SK-N-SH (cell line): ENCODE data around the gene MIEN1. TPM values are rescaled to one million over a fixed set of nuclear protein-coding genes. Genes with fewer than 3 reads are reported as not detected.

Experiments used
- CTCF ChIA-PET: fragments of 300-600, 350-600 bp; formaldehyde crosslinking; extraction: SDS; loops from one replicate; lab custom pipeline; 2021; lab: Yijun Ruan, JAX
- POLR2A ChIA-PET: fragments of 350-600 bp; sonication (Branson Sonifier 250); formaldehyde crosslinking; extraction: SDS; loops from one replicate; lab custom pipeline; 2020; ENCODE audit warnings: antibody characterized with exemption, inconsistent platforms; lab: Yijun Ruan, JAX
- DNase-seq: peaks from one replicate; pipeline ENCODE4 v3.0.0; 2012
- H2AFZ ChIP-seq: fragments of 200-600 bp; sonication (generic); 2 replicates; pipeline ENCODE4 v1.8.1; 2016; ENCODE audit warnings: antibody characterized with exemption, mild to moderate bottlenecking, low read depth
- H3F3A ChIP-seq: fragments of 200-600 bp; sonication (generic); replicated peaks from 2 replicates; pipeline ENCODE3; 2016; ENCODE audit warnings: antibody characterized with exemption, mild to moderate bottlenecking; ENCODE audit not compliant: insufficient read depth
- H3K27ac ChIP-seq, 2 experiments: fragments of 200-500 bp in 1 of 2; fragments of 200-600 bp in 1 of 2; sonication (Bioruptor generic) in 1 of 2; sonication (generic), shearing (Covaris generic) in 1 of 2; 2 replicates each; pipeline versions ENCODE4 v1.5.1 to v1.6.1; 2014 to 2016; ENCODE audit warnings: low read depth in 2 of 2, inconsistent platforms in 1 of 2, low read length in 1 of 2, mild to moderate bottlenecking in 1 of 2, mixed read lengths in 1 of 2
- H3K27me3 ChIP-seq: fragments of 200-600 bp; sonication (generic), shearing (Covaris generic); 2 replicates; pipeline ENCODE4 v1.6.1; 2016; ENCODE audit warnings: mixed run types; ENCODE audit not compliant: insufficient read depth
- H3K36me3 ChIP-seq, 2 experiments: fragments of 200-500 bp in 1 of 2; fragments of 200-600 bp in 1 of 2; sonication (Bioruptor generic) in 1 of 2; sonication (generic) in 1 of 2; replicated peaks in 1 of 2; 2 replicates each; pipeline versions ENCODE3 to v1.5.1; 2014 to 2016; ENCODE audit warnings: low read length in 1 of 2, mild to moderate bottlenecking in 1 of 2; ENCODE audit not compliant: insufficient read depth in 2 of 2, control insufficient read depth in 1 of 2
- H3K4me1 ChIP-seq, 2 experiments: fragments of 200-500 bp in 1 of 2; fragments of 200-600 bp in 1 of 2; sonication (Bioruptor generic) in 1 of 2; sonication (generic), shearing (Covaris generic) in 1 of 2; 2 replicates each; pipeline versions ENCODE4 v1.5.1 to v1.6.1; 2014 to 2016; ENCODE audit warnings: low read depth in 1 of 2, low read length in 1 of 2, mixed run types in 1 of 2; ENCODE audit not compliant: insufficient read depth in 2 of 2, control insufficient read depth in 1 of 2
- H3K4me2 ChIP-seq: fragments of 200-600 bp; sonication (generic), shearing (Covaris generic); 2 replicates; pipeline ENCODE4 v1.6.1; 2017; ENCODE audit warnings: mixed run types
- H3K4me3 ChIP-seq, 2 experiments: fragments of 200-500 bp in 1 of 2; fragments of 200-600 bp in 1 of 2; sonication (Bioruptor generic) in 1 of 2; sonication (generic), shearing (Covaris generic) in 1 of 2; 2 replicates each; pipeline versions ENCODE4 v1.5.1 to v1.8.1; 2014 to 2016; ENCODE audit warnings: low read depth in 2 of 2, inconsistent platforms in 1 of 2, low read length in 1 of 2, mild to moderate bottlenecking in 1 of 2, mixed read lengths in 1 of 2, moderate library complexity in 1 of 2
- H3K79me2 ChIP-seq: fragments of 200-600 bp; sonication (generic); 2 replicates; pipeline ENCODE4 v1.8.1; 2017; ENCODE audit warnings: mild to moderate bottlenecking; ENCODE audit not compliant: insufficient read depth
- H3K9ac ChIP-seq: fragments of 200-600 bp; sonication (generic); 2 replicates; pipeline ENCODE4 v1.6.1; 2017; ENCODE audit warnings: mixed run types
- H3K9me2 ChIP-seq: fragments of 200-600 bp; sonication (generic); 2 replicates; pipeline ENCODE4 v1.6.1; 2017; ENCODE audit warnings: mixed run types
- H3K9me3 ChIP-seq: fragments of 200-600 bp; sonication (generic); 2 replicates; pipeline ENCODE4 v1.6.1; 2017; ENCODE audit warnings: mixed run types, mild to moderate bottlenecking, moderate library complexity
- H4K20me1 ChIP-seq: fragments of 200-600 bp; sonication (generic); 2 replicates; pipeline ENCODE4 v1.6.1; 2017; ENCODE audit warnings: mild to moderate bottlenecking, mixed run types; ENCODE audit not compliant: insufficient read depth
- CHD2 ChIP-seq: fragments of 150-350 bp; IDR thresholded peaks from 2 replicates; pipeline ENCODE4 v1.6.1; 2018; ENCODE audit warnings: low read length; ENCODE audit not compliant: partially characterized antibody
- CTCF ChIP-seq: fragments of 200-600 bp; sonication (generic); IDR thresholded peaks from 2 replicates; pipeline ENCODE4 v1.6.1; 2017; ENCODE audit warnings: antibody characterized with exemption, mild to moderate bottlenecking, moderate library complexity
- FOSL2 ChIP-seq: IDR thresholded peaks from 2 replicates; pipeline ENCODE4 v1.4.0; 2012; ENCODE audit warnings: low read depth, mild to moderate bottlenecking, moderate library complexity, borderline replicate concordance
- FOXJ3 ChIP-seq: sonication (generic); formaldehyde crosslinking; IDR thresholded peaks from 2 replicates; pipeline ENCODE4 v1.5.1; 2020; ENCODE audit warnings: mild to moderate bottlenecking, missing genetic modification reagents
- FOXM1 ChIP-seq: IDR thresholded peaks from 2 replicates; pipeline ENCODE4 v1.4.0; 2012; ENCODE audit warnings: low read depth, mild to moderate bottlenecking
- GABPA ChIP-seq: IDR thresholded peaks from 2 replicates; pipeline ENCODE4 v1.4.0; 2012; ENCODE audit warnings: low read depth, mild to moderate bottlenecking
- NFIC ChIP-seq: IDR thresholded peaks from 2 replicates; pipeline ENCODE4 v1.4.0; 2012; ENCODE audit warnings: borderline replicate concordance
- NRF1 ChIP-seq: IDR thresholded peaks from 2 replicates; pipeline ENCODE4 v1.6.1; 2012; ENCODE audit warnings: low read depth, mild to moderate bottlenecking, low read length
- RAD21 ChIP-seq: IDR thresholded peaks from 2 replicates; pipeline ENCODE4 v1.6.1; 2012; ENCODE audit warnings: mild to moderate bottlenecking, low read length
- RCOR1 ChIP-seq: fragments of 150-350 bp; IDR thresholded peaks from 2 replicates; pipeline ENCODE4 v1.6.1; 2017; ENCODE audit warnings: antibody characterized with exemption, low read length
- RXRA ChIP-seq: IDR thresholded peaks from 2 replicates; pipeline ENCODE4 v1.4.0; 2012; ENCODE audit warnings: low read depth, mild to moderate bottlenecking, borderline replicate concordance
- SMC3 ChIP-seq: IDR thresholded peaks from 2 replicates; pipeline ENCODE4 v1.6.1; 2012; ENCODE audit warnings: low read depth, low read length, improper control_type of control experiment
- TCF12 ChIP-seq: IDR thresholded peaks from 2 replicates; pipeline ENCODE4 v1.4.0; 2012
- TEAD4 ChIP-seq: IDR thresholded peaks from 2 replicates; pipeline ENCODE4 v1.4.0; 2012; ENCODE audit warnings: mild to moderate bottlenecking, borderline replicate concordance; ENCODE audit not compliant: insufficient read depth
- YY1 ChIP-seq: IDR thresholded peaks from 2 replicates; pipeline ENCODE4 v1.4.0; 2012; ENCODE audit warnings: low read depth, mild to moderate bottlenecking
- WGBS: methylation state at CpG from one replicate; pipeline ENCODE4 v1.1.6; 2017; ENCODE audit warnings: low lambda C conversion rate; 5-methylcytosine and 5-hydroxymethylcytosine counted together
- polyA plus RNA-seq, 3 experiments: library from polyadenylated mRNA; depleted of rRNA; stranded (reverse); fragments of >200 nt; gene quantifications; 2 replicates each; pipeline ENCODE4 v1.2.3, GENCODE V29; 2012
- TF ChIP-seq, protein P1 (sequence below): IDR thresholded peaks from 2 replicates; pipeline ENCODE4 v1.6.1; 2012; ENCODE audit warnings: mild to moderate bottlenecking, low read depth, low read length, moderate library complexity
- TF ChIP-seq, protein P2 (sequence below): fragments of 150-350 bp; IDR thresholded peaks from 2 replicates; pipeline ENCODE4 v1.6.1; 2017; ENCODE audit warnings: antibody characterized with exemption, low read length, low read depth, borderline replicate concordance
- TF ChIP-seq, protein P3 (sequence below): fragments of 150-350 bp; IDR thresholded peaks from 2 replicates; pipeline ENCODE4 v1.6.1; 2016; ENCODE audit warnings: mild to moderate bottlenecking, low read depth, low read length
- TF ChIP-seq, protein P4 (sequence below): IDR thresholded peaks from 2 replicates; pipeline ENCODE4; 2012

The MIEN1 gene
- polyA plus RNA-seq, 1 of the 3 experiments (the other 2 are of a cell fraction), result 100 TPM

DNA sequence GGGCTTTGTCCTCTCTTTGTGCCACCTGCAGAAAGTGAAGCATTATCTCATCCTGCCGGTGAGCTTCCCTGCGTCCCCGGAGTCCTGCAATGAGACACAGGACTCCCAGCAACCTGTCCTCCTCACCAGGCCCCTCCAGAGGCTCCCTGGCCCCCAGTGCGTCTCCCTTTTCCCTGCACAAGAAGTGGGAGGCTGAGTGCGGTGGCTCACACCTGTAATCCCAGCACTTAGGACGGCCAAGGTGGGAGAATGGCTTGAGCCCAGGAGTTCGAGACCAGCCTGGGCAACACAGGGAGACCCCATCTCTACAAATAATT lies 15.8 kb upstream of the MIEN1 start:
- H3K9ac ChIP-seq, result no peak overlapping the region
- no peaks in the 10 kb centered on the region for H3K9me2 ChIP-seq
- H3K27me3 ChIP-seq, result 0 out of 2 replicates have a peak, but pooled peaks cover 7% of the 10 kb centered on the region
- H3K4me2 ChIP-seq, result no peak overlapping the region
- H3K79me2 ChIP-seq, result no peaks in the 10 kb centered on the region
- WGBS, result 83% methylated on average over 4 of the region's 7 CpGs
- ChIA-PET CTCF (no interaction called here), POLR2A (no interaction called here)
- no peaks in the 10 kb centered on the region for H3K9me3 ChIP-seq
- no peaks in the 10 kb centered on the region for H3K36me3 ChIP-seq
- TF ChIP-seq RAD21 (no peak), FOXM1 (no peak), NRF1 (no peak)
- no peaks in the 10 kb centered on the region for H3F3A ChIP-seq
- H2AFZ ChIP-seq, result no peak overlapping the region
- H4K20me1 ChIP-seq, result no peaks in the 10 kb centered on the region
- DNase-seq, result no peak
- no peak overlapping the region for H3K4me3 ChIP-seq
- H3K4me1 ChIP-seq, result peaks cover 0 to 8% of the 10 kb centered on the region in 2 experiments; a peak in 1 of 4 replicates
- H3K27ac ChIP-seq, result no peak overlapping the region

DNA sequence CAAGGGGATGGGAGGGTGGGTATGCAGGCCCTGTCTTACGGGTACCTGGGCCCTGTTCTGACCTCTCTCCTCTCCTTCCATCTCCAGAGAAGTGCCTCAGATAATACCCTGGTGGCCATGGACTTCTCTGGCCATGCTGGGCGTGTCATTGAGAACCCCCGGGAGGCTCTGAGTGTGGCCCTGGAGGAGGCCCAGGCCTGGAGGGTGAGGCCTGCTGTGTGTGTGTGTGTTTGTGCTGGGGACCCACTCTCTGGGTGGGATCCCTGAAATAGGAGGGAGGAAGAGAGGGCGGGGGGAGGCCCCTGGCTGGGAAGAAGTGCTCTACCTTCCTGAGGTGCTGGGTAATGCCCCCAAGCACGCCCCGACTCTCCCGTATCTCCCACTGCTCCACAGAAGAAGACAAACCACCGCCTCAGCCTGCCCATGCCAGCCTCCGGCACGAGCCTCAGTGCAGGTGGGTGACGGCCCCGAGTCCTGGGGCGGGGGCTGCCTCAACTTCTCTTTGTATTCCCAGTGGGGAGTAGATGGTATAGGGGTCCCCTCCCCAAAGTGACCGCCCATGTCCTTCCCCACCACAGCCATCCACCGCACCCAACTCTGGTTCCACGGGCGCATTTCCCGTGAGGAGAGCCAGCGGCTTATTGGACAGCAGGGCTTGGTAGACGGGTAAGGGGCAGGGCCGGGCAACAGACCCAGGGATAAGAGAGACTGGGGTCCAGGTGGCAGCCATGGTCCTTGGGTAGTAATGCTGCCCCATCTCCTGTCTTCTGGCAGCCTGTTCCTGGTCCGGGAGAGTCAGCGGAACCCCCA lies 15.2 kb upstream of the MIEN1 start:
- TF ChIP-seq NFIC, result no peak
- TF ChIP-seq RCOR1, result no peak
- no peak for TF ChIP-seq CTCF
- TF ChIP-seq TCF12, result no peak
- no peak for TF ChIP-seq FOXJ3 (CRISPR knock-in tag)
- TF ChIP-seq NRF1, result no peak
- TF ChIP-seq SMC3, result no peak
- TF ChIP-seq GABPA, result no peak
- TF ChIP-seq YY1, result no peak
- no peak for TF ChIP-seq RXRA
- TF ChIP-seq, protein P1, sequence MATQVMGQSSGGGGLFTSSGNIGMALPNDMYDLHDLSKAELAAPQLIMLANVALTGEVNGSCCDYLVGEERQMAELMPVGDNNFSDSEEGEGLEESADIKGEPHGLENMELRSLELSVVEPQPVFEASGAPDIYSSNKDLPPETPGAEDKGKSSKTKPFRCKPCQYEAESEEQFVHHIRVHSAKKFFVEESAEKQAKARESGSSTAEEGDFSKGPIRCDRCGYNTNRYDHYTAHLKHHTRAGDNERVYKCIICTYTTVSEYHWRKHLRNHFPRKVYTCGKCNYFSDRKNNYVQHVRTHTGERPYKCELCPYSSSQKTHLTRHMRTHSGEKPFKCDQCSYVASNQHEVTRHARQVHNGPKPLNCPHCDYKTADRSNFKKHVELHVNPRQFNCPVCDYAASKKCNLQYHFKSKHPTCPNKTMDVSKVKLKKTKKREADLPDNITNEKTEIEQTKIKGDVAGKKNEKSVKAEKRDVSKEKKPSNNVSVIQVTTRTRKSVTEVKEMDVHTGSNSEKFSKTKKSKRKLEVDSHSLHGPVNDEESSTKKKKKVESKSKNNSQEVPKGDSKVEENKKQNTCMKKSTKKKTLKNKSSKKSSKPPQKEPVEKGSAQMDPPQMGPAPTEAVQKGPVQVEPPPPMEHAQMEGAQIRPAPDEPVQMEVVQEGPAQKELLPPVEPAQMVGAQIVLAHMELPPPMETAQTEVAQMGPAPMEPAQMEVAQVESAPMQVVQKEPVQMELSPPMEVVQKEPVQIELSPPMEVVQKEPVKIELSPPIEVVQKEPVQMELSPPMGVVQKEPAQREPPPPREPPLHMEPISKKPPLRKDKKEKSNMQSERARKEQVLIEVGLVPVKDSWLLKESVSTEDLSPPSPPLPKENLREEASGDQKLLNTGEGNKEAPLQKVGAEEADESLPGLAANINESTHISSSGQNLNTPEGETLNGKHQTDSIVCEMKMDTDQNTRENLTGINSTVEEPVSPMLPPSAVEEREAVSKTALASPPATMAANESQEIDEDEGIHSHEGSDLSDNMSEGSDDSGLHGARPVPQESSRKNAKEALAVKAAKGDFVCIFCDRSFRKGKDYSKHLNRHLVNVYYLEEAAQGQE, result no peak
- no peak for TF ChIP-seq TEAD4
- TF ChIP-seq, protein P2, sequence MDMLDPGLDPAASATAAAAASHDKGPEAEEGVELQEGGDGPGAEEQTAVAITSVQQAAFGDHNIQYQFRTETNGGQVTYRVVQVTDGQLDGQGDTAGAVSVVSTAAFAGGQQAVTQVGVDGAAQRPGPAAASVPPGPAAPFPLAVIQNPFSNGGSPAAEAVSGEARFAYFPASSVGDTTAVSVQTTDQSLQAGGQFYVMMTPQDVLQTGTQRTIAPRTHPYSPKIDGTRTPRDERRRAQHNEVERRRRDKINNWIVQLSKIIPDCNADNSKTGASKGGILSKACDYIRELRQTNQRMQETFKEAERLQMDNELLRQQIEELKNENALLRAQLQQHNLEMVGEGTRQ, result no peak
- TF ChIP-seq FOSL2, result no peak
- TF ChIP-seq CHD2, result no peak
- TF ChIP-seq, protein P3, sequence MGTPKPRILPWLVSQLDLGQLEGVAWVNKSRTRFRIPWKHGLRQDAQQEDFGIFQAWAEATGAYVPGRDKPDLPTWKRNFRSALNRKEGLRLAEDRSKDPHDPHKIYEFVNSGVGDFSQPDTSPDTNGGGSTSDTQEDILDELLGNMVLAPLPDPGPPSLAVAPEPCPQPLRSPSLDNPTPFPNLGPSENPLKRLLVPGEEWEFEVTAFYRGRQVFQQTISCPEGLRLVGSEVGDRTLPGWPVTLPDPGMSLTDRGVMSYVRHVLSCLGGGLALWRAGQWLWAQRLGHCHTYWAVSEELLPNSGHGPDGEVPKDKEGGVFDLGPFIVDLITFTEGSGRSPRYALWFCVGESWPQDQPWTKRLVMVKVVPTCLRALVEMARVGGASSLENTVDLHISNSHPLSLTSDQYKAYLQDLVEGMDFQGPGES, result no peak
- no peak for TF ChIP-seq FOXM1
- TF ChIP-seq, protein P4, sequence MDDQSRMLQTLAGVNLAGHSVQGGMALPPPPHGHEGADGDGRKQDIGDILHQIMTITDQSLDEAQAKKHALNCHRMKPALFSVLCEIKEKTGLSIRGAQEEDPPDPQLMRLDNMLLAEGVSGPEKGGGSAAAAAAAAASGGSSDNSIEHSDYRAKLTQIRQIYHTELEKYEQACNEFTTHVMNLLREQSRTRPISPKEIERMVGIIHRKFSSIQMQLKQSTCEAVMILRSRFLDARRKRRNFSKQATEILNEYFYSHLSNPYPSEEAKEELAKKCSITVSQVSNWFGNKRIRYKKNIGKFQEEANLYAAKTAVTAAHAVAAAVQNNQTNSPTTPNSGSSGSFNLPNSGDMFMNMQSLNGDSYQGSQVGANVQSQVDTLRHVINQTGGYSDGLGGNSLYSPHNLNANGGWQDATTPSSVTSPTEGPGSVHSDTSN, result no peak
- 83% methylated on average over 14 of the region's 23 CpGs for WGBS

More for the DNA sequence above, 15.2 kb upstream of the MIEN1 start:
- Histone ChIP-seq H3K27ac (no peak overlapping the region), H3K9me3 (no peaks in the 10 kb centered on the region), H3K27me3 (0 out of 2 replicates have a peak, but pooled peaks cover 7% of the 10 kb centered on the region), H3K4me1 (peaks cover 0 to 7% of the 10 kb centered on the region in 2 experiments; a peak in 1 of 4 replicates), H3F3A (no peaks in the 10 kb centered on the region), H3K9ac (no peak overlapping the region), H3K79me2 (no peaks in the 10 kb centered on the region), H3K4me2 (no peak overlapping the region), H4K20me1 (no peaks in the 10 kb centered on the region), H3K4me3 (no peak overlapping the region), H3K36me3 (no peaks in the 10 kb centered on the region), H3K9me2 (no peaks in the 10 kb centered on the region), H2AFZ (no peak overlapping the region)
- POLR2A ChIA-PET, result no interaction called here
- CTCF ChIA-PET, result interaction anchor here (1.2 to 2.9 kb wide), 3 partner anchors 15 to 123 kb away, joined by 5 to 23 read pairs (median 5); partner anchors contain the start of gene MIEN1
- DNase-seq, result no peak
